Measurements from ENCODE around the gene TSPEAR.

DNA sequence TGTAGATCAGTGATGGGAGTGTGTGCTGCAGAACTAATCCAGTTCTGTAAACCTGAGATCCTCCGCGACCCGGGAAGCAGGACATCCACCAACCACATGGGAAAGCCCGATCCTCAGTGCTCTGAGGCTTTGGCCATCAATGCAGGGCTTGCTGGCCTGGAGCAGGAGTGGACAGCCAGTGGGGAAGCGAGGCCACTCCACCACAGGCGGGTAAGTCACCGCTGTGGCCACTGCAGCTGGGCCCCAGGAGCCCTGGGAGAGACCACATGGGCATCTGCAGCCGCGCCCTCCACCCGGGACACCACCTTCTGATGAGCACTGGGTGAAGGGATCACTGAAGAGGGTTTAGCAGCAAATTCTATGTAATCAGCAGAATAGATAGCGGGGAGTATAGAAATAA, 30.2 kb downstream of the TSPEAR start:
- TF ChIP-seq POLR2AphosphoS5 (IDR thresholded peaks at IDR 0.05; ENCODE audit: low read depth, low read length) (no peak), POLR2A (IDR thresholded peaks at IDR 0.05; ENCODE audit: low read depth, low read length) (no peak)
